ENCODE measurements around the gene CYB5D1.

The CYB5D1 gene

DNA sequence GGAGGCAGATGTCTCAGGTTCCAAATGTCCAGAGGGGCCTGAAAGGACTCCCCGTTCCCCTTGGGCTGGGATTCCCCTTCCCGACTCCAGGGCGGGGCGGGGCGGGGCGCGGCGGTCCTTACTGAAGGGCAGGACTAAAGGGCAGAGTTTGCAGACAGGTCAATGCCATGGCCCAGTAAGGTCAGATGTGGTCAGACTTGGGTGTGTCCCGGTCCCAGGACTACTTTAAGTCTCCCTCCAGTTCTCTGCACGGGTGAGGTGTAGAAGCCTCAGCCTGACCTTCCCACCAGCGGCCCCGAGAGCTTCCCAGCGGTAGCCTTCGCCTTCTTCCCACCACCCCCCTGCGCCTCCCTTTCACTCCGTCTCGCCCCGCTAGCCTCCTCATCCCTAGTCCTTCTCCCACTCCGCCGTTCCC lies 23.3 kb upstream of the CYB5D1 start:
- TF ChIP-seq, protein P1, sequence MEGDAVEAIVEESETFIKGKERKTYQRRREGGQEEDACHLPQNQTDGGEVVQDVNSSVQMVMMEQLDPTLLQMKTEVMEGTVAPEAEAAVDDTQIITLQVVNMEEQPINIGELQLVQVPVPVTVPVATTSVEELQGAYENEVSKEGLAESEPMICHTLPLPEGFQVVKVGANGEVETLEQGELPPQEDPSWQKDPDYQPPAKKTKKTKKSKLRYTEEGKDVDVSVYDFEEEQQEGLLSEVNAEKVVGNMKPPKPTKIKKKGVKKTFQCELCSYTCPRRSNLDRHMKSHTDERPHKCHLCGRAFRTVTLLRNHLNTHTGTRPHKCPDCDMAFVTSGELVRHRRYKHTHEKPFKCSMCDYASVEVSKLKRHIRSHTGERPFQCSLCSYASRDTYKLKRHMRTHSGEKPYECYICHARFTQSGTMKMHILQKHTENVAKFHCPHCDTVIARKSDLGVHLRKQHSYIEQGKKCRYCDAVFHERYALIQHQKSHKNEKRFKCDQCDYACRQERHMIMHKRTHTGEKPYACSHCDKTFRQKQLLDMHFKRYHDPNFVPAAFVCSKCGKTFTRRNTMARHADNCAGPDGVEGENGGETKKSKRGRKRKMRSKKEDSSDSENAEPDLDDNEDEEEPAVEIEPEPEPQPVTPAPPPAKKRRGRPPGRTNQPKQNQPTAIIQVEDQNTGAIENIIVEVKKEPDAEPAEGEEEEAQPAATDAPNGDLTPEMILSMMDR (IDR thresholded peaks at IDR 0.05; ENCODE audit: low read depth, low read length), result no peak
- peak overlapping the region; percentile 79 for H3K4me3 ChIP-seq (ENCODE audit: low read depth, low read length)

DNA sequence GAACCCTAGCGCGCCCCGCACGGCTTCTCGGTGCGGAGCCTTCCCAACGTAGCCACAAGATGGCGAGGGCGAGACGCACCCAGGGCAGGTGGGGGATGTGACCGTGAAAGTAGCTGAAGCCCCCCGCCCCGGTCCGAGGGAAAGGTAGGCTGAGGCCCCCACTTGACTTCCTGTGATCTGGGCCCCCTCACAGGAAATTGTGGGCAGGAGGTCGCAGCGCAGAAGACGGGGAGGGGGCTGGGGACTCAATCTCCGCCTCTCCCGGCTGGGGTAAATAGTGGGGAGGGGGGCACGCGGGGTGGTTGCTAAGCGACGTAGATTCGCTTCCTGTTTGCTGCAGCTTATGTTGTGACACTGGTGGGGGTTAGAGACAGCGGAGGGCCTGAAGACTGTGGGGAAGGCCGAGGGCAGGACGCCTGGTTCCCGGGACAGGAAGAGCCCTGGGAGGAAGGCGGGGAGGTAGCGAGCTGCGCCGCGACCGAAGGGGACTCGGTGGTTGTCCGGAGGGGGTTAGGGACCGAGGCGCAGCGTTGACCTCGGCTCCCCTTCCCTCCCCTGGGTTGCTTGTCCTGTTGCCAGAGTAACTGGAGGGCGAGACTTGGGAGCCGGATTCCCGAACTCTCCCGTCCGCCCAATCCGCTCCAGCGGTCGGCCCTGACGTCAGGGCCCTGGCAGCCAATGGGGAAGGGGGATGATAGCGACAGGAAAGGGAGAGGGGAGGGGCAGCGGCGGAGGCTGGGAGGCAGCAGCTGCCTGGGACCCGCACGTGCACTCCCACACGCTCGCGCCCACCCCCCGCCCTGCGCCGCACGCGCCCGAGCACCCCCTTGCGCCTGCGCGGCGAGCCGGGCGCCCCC lies 22.6 kb upstream of the CYB5D1 start:
- H3K4me3 ChIP-seq (ENCODE audit: low read depth, low read length), result peak overlapping the region; percentile 79
- TF ChIP-seq, protein P1 (IDR thresholded peaks at IDR 0.05; ENCODE audit: low read depth, low read length), result peak; percentile 80

DNA sequence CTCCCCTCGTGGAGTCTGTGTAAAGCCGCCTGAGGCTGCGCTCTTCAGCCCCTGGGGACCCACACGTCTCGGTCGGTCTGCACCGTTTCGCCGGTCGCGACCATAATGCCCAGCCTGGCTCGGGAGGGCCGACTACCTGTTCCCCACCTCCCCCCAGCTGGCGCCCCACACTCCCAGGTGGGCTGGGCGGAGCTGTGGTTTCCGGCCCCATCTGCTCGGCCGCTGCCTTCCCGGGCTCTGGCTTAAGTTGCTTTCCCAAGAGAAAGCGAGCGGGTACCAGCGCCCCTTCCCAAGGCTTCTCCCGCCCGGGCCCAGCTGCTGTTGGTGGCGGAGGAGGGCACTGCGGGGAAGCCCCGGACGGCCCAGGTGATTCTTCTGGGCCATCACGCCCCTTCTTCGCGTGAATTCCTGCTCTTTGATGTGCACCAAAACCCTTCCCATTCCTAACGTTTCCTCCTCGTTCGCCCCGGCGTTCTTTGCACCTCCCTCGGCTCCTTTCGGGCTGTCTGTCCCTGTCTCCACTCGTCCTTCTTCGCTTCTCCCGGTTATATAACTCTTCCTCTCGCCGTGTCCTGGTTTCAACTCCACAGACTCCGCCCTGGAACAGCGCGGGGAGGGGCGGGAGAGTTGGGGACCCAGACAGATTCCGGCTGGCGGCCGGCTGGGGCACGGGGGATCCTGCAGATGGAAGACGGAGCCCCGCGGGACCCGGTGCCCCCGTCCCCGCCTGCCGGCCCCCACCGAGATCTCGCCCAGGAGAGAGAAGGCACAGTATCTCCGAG lies 21.8 kb upstream of the CYB5D1 start:
- H3K4me3 ChIP-seq (ENCODE audit: low read depth, low read length), result peak overlapping the region; percentile 79
- TF ChIP-seq, protein P1 (IDR thresholded peaks at IDR 0.05; ENCODE audit: low read depth, low read length), result no peak

DNA sequence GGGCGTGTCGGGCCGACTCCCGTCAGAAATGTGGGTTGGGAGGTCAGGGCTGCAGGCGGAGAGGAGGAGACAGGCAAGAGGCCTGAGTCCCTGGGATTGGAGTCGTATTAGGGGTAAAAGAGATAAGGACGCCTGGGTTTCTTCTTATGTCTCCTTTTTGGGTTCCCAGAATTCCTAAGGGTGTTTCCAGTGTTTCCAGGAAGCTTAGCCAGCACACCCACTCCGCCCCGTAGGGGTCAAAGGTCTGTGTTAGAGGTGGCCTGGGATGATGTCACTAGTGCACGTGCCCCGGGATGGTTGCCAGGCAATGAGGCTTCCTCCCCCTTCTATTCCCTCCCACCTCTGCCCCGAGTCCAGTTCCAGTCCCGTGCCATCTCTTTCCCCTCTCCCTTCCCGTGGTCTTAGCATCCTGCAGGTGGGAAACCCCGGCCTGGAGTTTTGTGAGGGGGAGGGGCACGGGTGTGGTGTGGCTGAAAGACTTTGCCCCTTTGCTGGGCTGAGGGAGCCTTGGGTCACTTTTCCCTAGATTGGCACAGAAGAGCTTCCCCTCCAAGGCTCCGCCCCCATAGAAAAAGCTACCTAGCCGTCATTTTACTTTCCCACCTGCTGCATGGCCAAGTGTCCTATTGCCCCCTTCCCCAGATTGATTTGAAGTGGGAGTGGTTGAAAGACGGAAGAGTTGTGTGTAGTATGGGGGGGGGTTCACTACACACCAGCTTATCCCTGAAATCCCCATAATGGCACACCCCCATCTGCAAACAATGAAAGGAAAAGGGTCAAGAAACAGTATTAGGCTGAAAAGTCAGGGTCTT lies 21.0 kb upstream of the CYB5D1 start:
- TF ChIP-seq, protein P1 (IDR thresholded peaks at IDR 0.05; ENCODE audit: low read depth, low read length), result no peak

DNA sequence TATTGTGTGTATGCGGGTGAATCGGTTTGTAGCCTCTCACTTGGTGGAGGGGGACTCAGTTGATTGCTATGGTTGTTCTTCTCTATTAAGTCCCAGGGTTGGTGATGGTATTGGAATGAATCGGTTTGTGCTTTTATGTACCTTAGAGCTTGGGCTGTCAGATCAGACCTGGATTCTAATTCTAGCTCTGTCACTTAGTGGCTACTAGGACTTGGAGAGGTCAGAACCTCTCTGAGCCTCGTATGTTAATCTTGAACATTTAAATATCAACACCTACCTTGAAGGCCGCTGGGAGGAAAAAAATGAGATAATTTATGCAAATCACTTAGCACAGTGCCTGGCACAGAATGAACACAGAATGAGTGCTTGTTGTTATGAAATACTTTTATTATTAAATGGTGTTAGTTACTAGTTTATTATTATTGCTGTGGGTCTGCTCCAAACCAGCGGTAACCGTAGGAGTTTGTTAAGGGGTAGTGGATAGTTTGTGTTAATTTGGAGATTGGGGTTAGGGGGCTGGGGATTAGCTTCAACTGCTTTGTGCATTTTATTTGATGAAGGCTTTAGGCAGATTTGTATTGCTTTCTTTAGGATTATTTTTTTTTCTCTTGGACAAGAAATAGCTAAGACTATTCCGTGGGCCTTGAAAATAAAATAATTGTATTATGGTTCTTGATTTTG lies 20.3 kb upstream of the CYB5D1 start:
- H3K4me3 ChIP-seq (ENCODE audit: low read depth, low read length), result peak overlapping the region; percentile 79
- TF ChIP-seq, protein P1 (IDR thresholded peaks at IDR 0.05; ENCODE audit: low read depth, low read length), result no peak

More for the DNA sequence above, 21.0 kb upstream of the CYB5D1 start:
- peak overlapping the region; percentile 79 for H3K4me3 ChIP-seq (ENCODE audit: low read depth, low read length)

DNA sequence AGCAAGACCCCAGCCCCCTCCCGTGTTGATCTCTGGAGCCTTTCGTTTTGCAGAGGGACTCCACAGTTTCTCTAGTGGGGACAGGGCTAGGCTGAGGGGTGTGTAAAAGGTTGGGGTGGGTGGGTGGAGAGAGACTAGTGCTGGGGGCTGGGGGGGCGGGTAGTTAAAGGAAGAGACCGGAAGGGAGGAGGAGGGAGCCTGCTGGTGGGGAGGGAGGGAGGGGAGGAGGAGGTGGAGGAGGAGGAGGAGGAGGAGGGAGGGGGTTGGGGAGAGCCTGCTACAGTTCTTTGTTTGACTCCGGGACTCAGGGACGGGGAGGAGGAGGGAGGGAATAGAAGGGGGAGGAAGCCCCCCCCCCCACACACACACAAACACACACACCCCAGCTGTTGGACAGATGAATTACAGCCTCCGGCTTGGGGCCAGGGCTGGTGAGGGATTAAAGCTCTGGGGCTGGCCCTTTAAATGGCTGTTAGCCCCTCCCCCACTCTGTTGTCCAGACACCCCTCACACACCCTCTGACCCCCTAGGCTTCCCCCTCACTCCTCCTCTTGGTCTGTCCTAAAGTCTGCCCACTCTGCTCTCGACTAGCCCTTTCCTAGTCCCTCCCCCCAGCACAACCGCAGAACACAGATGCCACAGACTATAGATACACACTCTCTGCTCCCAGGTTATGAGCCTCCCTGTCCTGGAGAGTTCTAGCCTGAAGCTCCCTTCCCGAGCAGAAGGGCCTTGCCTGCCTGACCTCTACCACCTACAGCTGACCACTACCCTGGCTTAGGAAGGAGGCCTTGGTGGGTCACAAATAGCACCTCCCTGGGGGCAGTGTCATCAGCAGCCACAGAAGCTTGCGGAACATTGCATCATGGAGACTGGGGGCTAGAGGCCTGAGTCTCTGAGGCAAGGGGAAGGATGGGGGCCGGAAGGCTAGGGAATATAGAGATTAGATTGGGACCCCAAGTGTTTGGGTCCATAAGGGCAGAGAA lies 19.4 kb upstream of the CYB5D1 start:
- TF ChIP-seq, protein P1 (IDR thresholded peaks at IDR 0.05; ENCODE audit: low read depth, low read length), result no peak

More for the DNA sequence above, 19.4 kb upstream of the CYB5D1 start:
- peak overlapping the region; percentile 50 for H3K4me3 ChIP-seq (ENCODE audit: low read depth, low read length)

Data from WI38 (cell line).